Uterus (tissue), 2 donors: Measurements from ENCODE around the gene CRYBG1.

Experiments used
- CTCF ChIP-seq, 4 experiments: fragments of 200-600 bp in 2 of 4; fragments of 450-650 bp in 2 of 4; sonication (generic) in 2 of 4; IDR thresholded peaks; one replicate each; pipeline ENCODE4 v1.5.1; 2016 to 2019; ENCODE audit warnings: antibody characterized with exemption in 4 of 4, mild to moderate bottlenecking in 2 of 4, moderate library complexity in 1 of 4
- POLR2A ChIP-seq, 2 donors: fragments of 450-650 bp; IDR thresholded peaks; one replicate each; pipeline ENCODE4 v1.6.1; 2016; ENCODE audit warnings: antibody characterized with exemption in 2 of 2, mild to moderate bottlenecking in 1 of 2, moderate library complexity in 1 of 2

- TF ChIP-seq POLR2A (IDR thresholded peaks at IDR 0.05), result no peak
- no peak for TF ChIP-seq CTCF (IDR thresholded peaks at IDR 0.05)
Observed at GRCh38 chr6:106539936-106540335, 179.4 kb downstream of the CRYBG1 start.
